ENCODE data around the gene ACOD1.

ACOD1 gene

DNA sequence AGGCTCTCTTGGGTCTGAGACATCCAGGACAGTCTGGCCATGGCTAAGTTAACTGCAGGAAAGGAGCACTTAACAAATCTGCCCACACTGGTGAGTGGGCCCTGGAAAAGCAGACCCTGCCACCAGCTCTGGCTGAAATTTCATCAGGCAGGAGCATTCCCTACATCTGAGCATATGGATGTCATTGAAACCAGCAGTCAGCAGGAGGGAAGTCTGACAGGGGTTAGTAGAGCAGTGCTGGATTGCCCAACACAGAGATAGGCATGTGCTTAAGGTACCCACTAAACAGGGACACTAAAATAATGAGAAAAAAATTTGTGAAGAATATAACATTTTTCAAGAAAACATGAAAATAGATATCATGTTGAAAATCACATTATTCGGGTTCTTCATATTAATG, 13.6 kb upstream of the ACOD1 start:
- no peak overlapping the region for H3K4me3 ChIP-seq (ENCODE audit: low read depth, low read length)
- TF ChIP-seq, protein P1, sequence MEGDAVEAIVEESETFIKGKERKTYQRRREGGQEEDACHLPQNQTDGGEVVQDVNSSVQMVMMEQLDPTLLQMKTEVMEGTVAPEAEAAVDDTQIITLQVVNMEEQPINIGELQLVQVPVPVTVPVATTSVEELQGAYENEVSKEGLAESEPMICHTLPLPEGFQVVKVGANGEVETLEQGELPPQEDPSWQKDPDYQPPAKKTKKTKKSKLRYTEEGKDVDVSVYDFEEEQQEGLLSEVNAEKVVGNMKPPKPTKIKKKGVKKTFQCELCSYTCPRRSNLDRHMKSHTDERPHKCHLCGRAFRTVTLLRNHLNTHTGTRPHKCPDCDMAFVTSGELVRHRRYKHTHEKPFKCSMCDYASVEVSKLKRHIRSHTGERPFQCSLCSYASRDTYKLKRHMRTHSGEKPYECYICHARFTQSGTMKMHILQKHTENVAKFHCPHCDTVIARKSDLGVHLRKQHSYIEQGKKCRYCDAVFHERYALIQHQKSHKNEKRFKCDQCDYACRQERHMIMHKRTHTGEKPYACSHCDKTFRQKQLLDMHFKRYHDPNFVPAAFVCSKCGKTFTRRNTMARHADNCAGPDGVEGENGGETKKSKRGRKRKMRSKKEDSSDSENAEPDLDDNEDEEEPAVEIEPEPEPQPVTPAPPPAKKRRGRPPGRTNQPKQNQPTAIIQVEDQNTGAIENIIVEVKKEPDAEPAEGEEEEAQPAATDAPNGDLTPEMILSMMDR (IDR thresholded peaks at IDR 0.05; ENCODE audit: low read depth, low read length) = no peak

DNA sequence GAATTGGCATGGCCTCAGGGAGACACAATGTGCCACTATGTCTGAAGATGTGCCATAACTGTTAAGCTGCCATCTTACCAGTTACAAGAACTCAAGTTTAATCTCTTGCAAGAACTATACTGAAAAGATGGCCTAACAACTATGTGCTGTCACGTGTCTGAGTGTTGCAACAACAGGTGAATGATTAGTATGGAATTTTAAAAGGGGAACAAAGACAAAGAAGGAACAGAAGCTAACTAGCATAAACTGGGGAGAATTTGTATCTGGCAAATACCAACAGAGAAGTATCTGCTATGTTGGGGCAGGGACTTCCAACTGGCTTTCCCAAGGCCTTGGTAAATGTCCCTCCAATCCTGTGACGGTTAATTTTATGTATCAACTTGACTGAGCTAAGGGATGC, 11.5 kb upstream of the ACOD1 start:
- H3K4me3 ChIP-seq (ENCODE audit: low read depth, low read length) = no peak overlapping the region
- TF ChIP-seq, protein P1 (IDR thresholded peaks at IDR 0.05; ENCODE audit: low read depth, low read length) = no peak

DNA sequence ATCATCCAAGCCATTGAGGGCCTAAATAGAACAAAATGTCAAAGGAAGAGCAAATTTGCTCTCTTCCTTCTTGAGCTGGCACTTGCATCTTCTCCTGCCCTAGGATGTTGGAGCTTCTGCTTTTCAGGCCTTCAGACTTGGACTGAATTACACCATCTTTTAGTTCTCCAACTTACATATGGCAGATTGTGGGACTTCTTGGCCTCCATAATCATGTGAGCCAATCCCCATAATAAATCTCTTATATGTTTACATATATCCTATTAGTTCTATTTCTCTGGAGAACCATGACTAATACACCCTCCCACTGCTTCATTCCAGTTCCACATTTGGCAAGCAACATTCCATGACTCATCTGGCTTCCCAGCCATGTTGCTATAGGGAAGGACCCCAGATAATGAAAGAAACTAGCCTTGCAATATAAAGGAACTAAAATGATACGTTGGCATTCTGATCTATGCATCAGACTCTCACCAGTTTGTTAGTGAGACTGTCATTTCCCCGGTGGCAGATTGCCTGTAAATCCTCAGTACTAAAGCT, 11.0 kb upstream of the ACOD1 start:
- H3K4me3 ChIP-seq (ENCODE audit: low read depth, low read length) = no peak overlapping the region
- TF ChIP-seq, protein P1 (IDR thresholded peaks at IDR 0.05; ENCODE audit: low read depth, low read length) = no peak

DNA sequence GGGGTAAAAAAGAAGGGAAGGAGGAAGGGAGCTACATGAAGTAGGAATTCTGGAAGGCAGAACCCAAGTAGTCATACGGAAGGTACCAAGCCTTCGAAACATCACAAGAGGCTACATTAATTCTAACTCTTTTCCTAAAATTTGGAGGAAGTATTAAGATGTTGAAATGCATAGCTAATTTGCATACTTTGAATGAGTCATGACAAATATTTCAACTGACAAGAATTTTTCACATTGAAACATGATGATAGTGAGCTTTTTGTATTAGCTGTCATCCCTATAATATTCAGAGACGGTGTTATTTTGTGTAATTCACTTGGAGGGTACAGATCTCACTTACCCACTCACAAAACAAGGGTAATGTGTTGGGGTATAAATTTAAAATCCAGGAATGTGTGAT, 9.1 kb upstream of the ACOD1 start:
- TF ChIP-seq, protein P1 (IDR thresholded peaks at IDR 0.05; ENCODE audit: low read depth, low read length) = no peak
- no peak overlapping the region for H3K4me3 ChIP-seq (ENCODE audit: low read depth, low read length)

DNA sequence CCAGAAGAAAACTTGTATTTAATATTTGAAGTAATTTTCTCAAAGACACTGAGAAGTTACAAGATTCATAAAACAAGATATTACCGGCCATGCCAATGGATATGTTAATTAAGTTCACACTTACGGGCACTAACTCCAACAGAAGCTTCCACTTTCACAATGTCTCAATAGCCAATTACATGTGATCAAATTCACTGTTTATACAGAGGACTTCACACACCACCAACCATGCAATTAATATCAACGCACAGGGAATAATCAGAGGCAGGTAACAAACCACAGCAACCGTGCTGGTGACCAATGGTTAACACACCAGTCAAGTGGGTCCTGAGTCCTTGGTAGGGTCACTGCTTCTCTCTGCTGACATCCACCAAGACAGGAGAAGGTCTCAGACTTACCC, 5.9 kb upstream of the ACOD1 start:
- TF ChIP-seq, protein P1 (IDR thresholded peaks at IDR 0.05; ENCODE audit: low read depth, low read length) = no peak
- no peak overlapping the region for H3K4me3 ChIP-seq (ENCODE audit: low read depth, low read length)

DNA sequence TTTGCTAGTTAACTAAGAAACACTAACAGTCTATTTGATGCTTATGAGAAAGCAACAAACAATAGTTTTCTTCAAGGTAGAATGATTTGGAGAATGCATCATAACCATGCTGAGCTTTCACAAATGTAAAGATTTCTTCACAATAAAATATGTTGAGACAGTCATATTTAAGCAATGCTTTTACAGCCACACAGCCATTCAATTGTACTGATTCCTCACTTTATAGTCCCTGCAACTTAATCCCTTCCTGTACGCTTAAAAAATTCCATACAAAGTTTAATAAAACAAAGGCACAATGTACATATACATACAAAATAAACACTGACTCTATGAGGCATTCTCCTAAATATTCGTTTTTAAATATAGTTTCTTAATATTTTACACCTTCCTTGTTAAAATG, 4.7 kb upstream of the ACOD1 start:
- TF ChIP-seq, protein P1 (IDR thresholded peaks at IDR 0.05; ENCODE audit: low read depth, low read length) = no peak
- no peak overlapping the region for H3K4me3 ChIP-seq (ENCODE audit: low read depth, low read length)

DNA sequence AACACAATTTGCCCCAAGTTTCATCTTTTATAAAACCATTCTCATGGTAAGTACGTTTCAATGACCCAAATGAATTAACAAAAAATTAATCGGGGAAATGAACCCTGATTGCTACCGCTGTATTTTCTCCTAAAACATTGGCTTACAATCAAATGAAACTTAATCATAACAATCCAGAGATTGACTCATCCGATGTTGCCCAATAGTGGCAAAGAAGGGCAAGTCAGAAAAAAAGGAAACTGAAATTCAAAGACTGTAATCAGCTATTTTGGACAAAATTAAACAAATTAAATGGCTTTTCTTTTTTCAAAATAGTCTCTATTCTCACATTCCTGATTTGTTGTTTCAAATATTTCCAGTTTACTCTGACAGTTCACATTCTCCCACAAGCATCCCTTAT, 3.9 kb upstream of the ACOD1 start:
- TF ChIP-seq, protein P1 (IDR thresholded peaks at IDR 0.05; ENCODE audit: low read depth, low read length) = no peak
- no peak overlapping the region for H3K4me3 ChIP-seq (ENCODE audit: low read depth, low read length)

Data from WI38 (cell line).